Prostate gland (tissue), 2 donors: ENCODE data around the gene PPA1.

Source experiments
- POLR2A ChIP-seq: fragments of 450-650 bp; IDR thresholded peaks from one replicate; pipeline ENCODE4 v1.6.1; 2016; ENCODE audit warnings: antibody characterized with exemption, mild to moderate bottlenecking
- POLR2AphosphoS5 ChIP-seq: sonication (generic); formaldehyde crosslinking; IDR thresholded peaks from one replicate; pipeline ENCODE4 v1.6.1; 2017; ENCODE audit warnings: antibody characterized with exemption
- TF ChIP-seq, protein P1 (sequence below), 4 experiments: fragments of 200-600 bp in 2 of 4; fragments of 450-650 bp in 2 of 4; sonication (generic) in 2 of 4; IDR thresholded peaks; 1 replicate in 3 of 4; 2 replicates in 1 of 4; pipeline ENCODE4 v1.5.1; 2016 to 2019; ENCODE audit warnings: antibody characterized with exemption in 4 of 4, mild to moderate bottlenecking in 2 of 4, moderate library complexity in 2 of 4

- TF ChIP-seq POLR2A (no peak), POLR2AphosphoS5 (no peak)
- TF ChIP-seq, protein P1, sequence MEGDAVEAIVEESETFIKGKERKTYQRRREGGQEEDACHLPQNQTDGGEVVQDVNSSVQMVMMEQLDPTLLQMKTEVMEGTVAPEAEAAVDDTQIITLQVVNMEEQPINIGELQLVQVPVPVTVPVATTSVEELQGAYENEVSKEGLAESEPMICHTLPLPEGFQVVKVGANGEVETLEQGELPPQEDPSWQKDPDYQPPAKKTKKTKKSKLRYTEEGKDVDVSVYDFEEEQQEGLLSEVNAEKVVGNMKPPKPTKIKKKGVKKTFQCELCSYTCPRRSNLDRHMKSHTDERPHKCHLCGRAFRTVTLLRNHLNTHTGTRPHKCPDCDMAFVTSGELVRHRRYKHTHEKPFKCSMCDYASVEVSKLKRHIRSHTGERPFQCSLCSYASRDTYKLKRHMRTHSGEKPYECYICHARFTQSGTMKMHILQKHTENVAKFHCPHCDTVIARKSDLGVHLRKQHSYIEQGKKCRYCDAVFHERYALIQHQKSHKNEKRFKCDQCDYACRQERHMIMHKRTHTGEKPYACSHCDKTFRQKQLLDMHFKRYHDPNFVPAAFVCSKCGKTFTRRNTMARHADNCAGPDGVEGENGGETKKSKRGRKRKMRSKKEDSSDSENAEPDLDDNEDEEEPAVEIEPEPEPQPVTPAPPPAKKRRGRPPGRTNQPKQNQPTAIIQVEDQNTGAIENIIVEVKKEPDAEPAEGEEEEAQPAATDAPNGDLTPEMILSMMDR (IDR thresholded peaks at IDR 0.05) = no peak
Measured at GRCh38 chr10:70169011-70169410, 64.2 kb downstream of the PPA1 start.
